SK-N-SH (cell line): ENCODE measurements around the gene KCTD11. TPM values are rescaled to one million over a fixed set of nuclear protein-coding genes. Genes with fewer than 3 reads are reported as not detected.

ENCODE experiments used
- CTCF ChIA-PET: fragments of 300-600, 350-600 bp; formaldehyde crosslinking; extraction: SDS; loops from one replicate; lab custom pipeline; 2021; lab: Yijun Ruan, JAX
- POLR2A ChIA-PET: fragments of 350-600 bp; sonication (Branson Sonifier 250); formaldehyde crosslinking; extraction: SDS; loops from one replicate; lab custom pipeline; 2020; ENCODE audit warnings: antibody characterized with exemption, inconsistent platforms; lab: Yijun Ruan, JAX
- DNase-seq: peaks from one replicate; pipeline ENCODE4 v3.0.0; 2012
- H2AFZ ChIP-seq: fragments of 200-600 bp; sonication (generic); 2 replicates; pipeline ENCODE4 v1.8.1; 2016; ENCODE audit warnings: antibody characterized with exemption, mild to moderate bottlenecking, low read depth
- H3F3A ChIP-seq: fragments of 200-600 bp; sonication (generic); replicated peaks from 2 replicates; pipeline ENCODE3; 2016; ENCODE audit warnings: antibody characterized with exemption, mild to moderate bottlenecking; ENCODE audit not compliant: insufficient read depth
- H3K27ac ChIP-seq, 2 experiments: fragments of 200-500 bp in 1 of 2; fragments of 200-600 bp in 1 of 2; sonication (Bioruptor generic) in 1 of 2; sonication (generic), shearing (Covaris generic) in 1 of 2; 2 replicates each; pipeline versions ENCODE4 v1.5.1 to v1.6.1; 2014 to 2016; ENCODE audit warnings: low read depth in 2 of 2, inconsistent platforms in 1 of 2, low read length in 1 of 2, mild to moderate bottlenecking in 1 of 2, mixed read lengths in 1 of 2
- H3K27me3 ChIP-seq: fragments of 200-600 bp; sonication (generic), shearing (Covaris generic); 2 replicates; pipeline ENCODE4 v1.6.1; 2016; ENCODE audit warnings: mixed run types; ENCODE audit not compliant: insufficient read depth
- H3K36me3 ChIP-seq, 2 experiments: fragments of 200-500 bp in 1 of 2; fragments of 200-600 bp in 1 of 2; sonication (Bioruptor generic) in 1 of 2; sonication (generic) in 1 of 2; replicated peaks in 1 of 2; 2 replicates each; pipeline versions ENCODE3 to v1.5.1; 2014 to 2016; ENCODE audit warnings: low read length in 1 of 2, mild to moderate bottlenecking in 1 of 2; ENCODE audit not compliant: insufficient read depth in 2 of 2, control insufficient read depth in 1 of 2
- H3K4me1 ChIP-seq, 2 experiments: fragments of 200-500 bp in 1 of 2; fragments of 200-600 bp in 1 of 2; sonication (Bioruptor generic) in 1 of 2; sonication (generic), shearing (Covaris generic) in 1 of 2; 2 replicates each; pipeline versions ENCODE4 v1.5.1 to v1.6.1; 2014 to 2016; ENCODE audit warnings: low read depth in 1 of 2, low read length in 1 of 2, mixed run types in 1 of 2; ENCODE audit not compliant: insufficient read depth in 2 of 2, control insufficient read depth in 1 of 2
- H3K4me2 ChIP-seq: fragments of 200-600 bp; sonication (generic), shearing (Covaris generic); 2 replicates; pipeline ENCODE4 v1.6.1; 2017; ENCODE audit warnings: mixed run types
- H3K4me3 ChIP-seq, 2 experiments: fragments of 200-500 bp in 1 of 2; fragments of 200-600 bp in 1 of 2; sonication (Bioruptor generic) in 1 of 2; sonication (generic), shearing (Covaris generic) in 1 of 2; 2 replicates each; pipeline versions ENCODE4 v1.5.1 to v1.8.1; 2014 to 2016; ENCODE audit warnings: low read depth in 2 of 2, inconsistent platforms in 1 of 2, low read length in 1 of 2, mild to moderate bottlenecking in 1 of 2, mixed read lengths in 1 of 2, moderate library complexity in 1 of 2
- H3K79me2 ChIP-seq: fragments of 200-600 bp; sonication (generic); 2 replicates; pipeline ENCODE4 v1.8.1; 2017; ENCODE audit warnings: mild to moderate bottlenecking; ENCODE audit not compliant: insufficient read depth
- H3K9ac ChIP-seq: fragments of 200-600 bp; sonication (generic); 2 replicates; pipeline ENCODE4 v1.6.1; 2017; ENCODE audit warnings: mixed run types
- H3K9me2 ChIP-seq: fragments of 200-600 bp; sonication (generic); 2 replicates; pipeline ENCODE4 v1.6.1; 2017; ENCODE audit warnings: mixed run types
- H3K9me3 ChIP-seq: fragments of 200-600 bp; sonication (generic); 2 replicates; pipeline ENCODE4 v1.6.1; 2017; ENCODE audit warnings: mixed run types, mild to moderate bottlenecking, moderate library complexity
- H4K20me1 ChIP-seq: fragments of 200-600 bp; sonication (generic); 2 replicates; pipeline ENCODE4 v1.6.1; 2017; ENCODE audit warnings: mild to moderate bottlenecking, mixed run types; ENCODE audit not compliant: insufficient read depth
- EP300 ChIP-seq, 2 experiments: IDR thresholded peaks; 2 replicates each; pipeline versions ENCODE4 v1.4.0 to v1.6.1; 2012; ENCODE audit warnings: borderline replicate concordance in 1 of 2, low read depth in 1 of 2, low read length in 1 of 2
- EZH2phosphoT487 ChIP-seq: fragments of 200-600 bp; sonication (generic); IDR thresholded peaks from 2 replicates; pipeline ENCODE4 v1.6.1; 2017; ENCODE audit warnings: low read depth, mixed run types, mild to moderate bottlenecking, antibody characterized with exemption, moderate library complexity, borderline replicate concordance
- FOSL2 ChIP-seq: IDR thresholded peaks from 2 replicates; pipeline ENCODE4 v1.4.0; 2012; ENCODE audit warnings: low read depth, mild to moderate bottlenecking, moderate library complexity, borderline replicate concordance
- FOXJ3 ChIP-seq: sonication (generic); formaldehyde crosslinking; IDR thresholded peaks from 2 replicates; pipeline ENCODE4 v1.5.1; 2020; ENCODE audit warnings: mild to moderate bottlenecking, missing genetic modification reagents
- FOXM1 ChIP-seq: IDR thresholded peaks from 2 replicates; pipeline ENCODE4 v1.4.0; 2012; ENCODE audit warnings: low read depth, mild to moderate bottlenecking
- GABPA ChIP-seq: IDR thresholded peaks from 2 replicates; pipeline ENCODE4 v1.4.0; 2012; ENCODE audit warnings: low read depth, mild to moderate bottlenecking
- GATA2 ChIP-seq: sonication (generic); formaldehyde crosslinking; IDR thresholded peaks from 2 replicates; pipeline ENCODE4 v1.5.0; 2020; ENCODE audit warnings: mild to moderate bottlenecking, missing genetic modification reagents
- NRF1 ChIP-seq: IDR thresholded peaks from 2 replicates; pipeline ENCODE4 v1.6.1; 2012; ENCODE audit warnings: low read depth, mild to moderate bottlenecking, low read length
- RCOR1 ChIP-seq: fragments of 150-350 bp; IDR thresholded peaks from 2 replicates; pipeline ENCODE4 v1.6.1; 2017; ENCODE audit warnings: antibody characterized with exemption, low read length
- RFX5 ChIP-seq: IDR thresholded peaks from 2 replicates; pipeline ENCODE4 v1.6.1; 2012; ENCODE audit warnings: mild to moderate bottlenecking, improper control_type of control experiment, low read length
- TEAD4 ChIP-seq: IDR thresholded peaks from 2 replicates; pipeline ENCODE4 v1.4.0; 2012; ENCODE audit warnings: mild to moderate bottlenecking, borderline replicate concordance; ENCODE audit not compliant: insufficient read depth
- WGBS: methylation state at CpG from one replicate; pipeline ENCODE4 v1.1.6; 2017; ENCODE audit warnings: low lambda C conversion rate; 5-methylcytosine and 5-hydroxymethylcytosine counted together
- polyA plus RNA-seq, 3 experiments: library from polyadenylated mRNA; depleted of rRNA; stranded (reverse); fragments of >200 nt; gene quantifications; 2 replicates each; pipeline ENCODE4 v1.2.3, GENCODE V29; 2012
- TF ChIP-seq, protein P1 (sequence below): IDR thresholded peaks from 2 replicates; pipeline ENCODE4; 2012
- TF ChIP-seq, protein P2 (sequence below): IDR thresholded peaks from 2 replicates; pipeline ENCODE4 v1.4.0; 2012; ENCODE audit warnings: low read depth
- TF ChIP-seq, protein P3 (sequence below): IDR thresholded peaks from 2 replicates; pipeline ENCODE4 v1.4.0; 2012; ENCODE audit warnings: low read depth, borderline replicate concordance
- TF ChIP-seq, protein P4 (sequence below): fragments of 200-600 bp; sonication (generic); IDR thresholded peaks from 2 replicates; pipeline ENCODE4 v1.6.1; 2017; ENCODE audit warnings: antibody characterized with exemption, mild to moderate bottlenecking, moderate library complexity
- TF ChIP-seq, protein P5 (sequence below): IDR thresholded peaks from 2 replicates; pipeline ENCODE4 v1.6.1; 2012; ENCODE audit warnings: mild to moderate bottlenecking, low read depth, low read length, moderate library complexity

The KCTD11 gene
- polyA plus RNA-seq, 1 of the 3 experiments (the other 2 are of a cell fraction): 9.5 TPM

DNA sequence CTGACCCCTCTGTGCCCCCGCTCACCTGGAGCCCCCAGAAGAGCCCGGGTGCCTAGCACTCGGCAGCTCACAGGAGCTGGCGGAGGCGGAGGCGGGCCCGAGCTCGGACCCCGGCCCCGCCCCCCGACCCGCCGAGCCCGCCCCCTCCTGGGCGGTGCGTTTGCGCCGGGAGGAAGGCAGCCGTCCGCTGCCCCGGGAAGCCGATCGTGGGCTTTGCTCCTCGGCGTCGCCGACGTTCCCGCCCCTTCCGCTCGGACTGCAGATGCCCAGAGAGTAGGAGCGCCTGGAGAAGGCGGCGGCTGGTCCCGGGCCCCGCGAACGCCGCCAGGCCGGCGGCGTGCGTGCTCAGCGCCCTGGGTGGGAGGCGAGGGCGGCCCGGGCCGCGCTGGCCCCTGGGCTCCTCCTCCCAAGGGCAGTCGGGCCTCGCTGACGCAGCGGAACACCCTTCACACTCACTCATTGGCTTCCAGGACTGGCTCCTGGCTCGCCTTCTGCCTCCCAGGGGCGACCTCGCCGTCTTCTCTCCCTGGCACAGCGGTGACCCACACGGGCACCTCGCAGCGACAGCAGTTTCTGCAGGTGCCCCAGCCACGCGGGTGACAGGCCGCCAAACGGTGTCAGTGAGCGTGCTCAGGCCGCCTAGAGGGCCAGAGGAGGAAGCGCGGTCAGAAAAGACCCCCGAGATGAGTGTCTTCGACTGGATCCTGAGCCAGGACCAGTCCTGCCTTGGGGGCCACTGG, 42.7 kb downstream of the KCTD11 start, which contains the start of gene PLSCR3 (continued):
- peak; percentile 61; the same call in 1 of the 2 replicates for TF ChIP-seq FOXJ3 (CRISPR knock-in tag)
- peak; percentile 71 for TF ChIP-seq GABPA
- TF ChIP-seq, protein P1, sequence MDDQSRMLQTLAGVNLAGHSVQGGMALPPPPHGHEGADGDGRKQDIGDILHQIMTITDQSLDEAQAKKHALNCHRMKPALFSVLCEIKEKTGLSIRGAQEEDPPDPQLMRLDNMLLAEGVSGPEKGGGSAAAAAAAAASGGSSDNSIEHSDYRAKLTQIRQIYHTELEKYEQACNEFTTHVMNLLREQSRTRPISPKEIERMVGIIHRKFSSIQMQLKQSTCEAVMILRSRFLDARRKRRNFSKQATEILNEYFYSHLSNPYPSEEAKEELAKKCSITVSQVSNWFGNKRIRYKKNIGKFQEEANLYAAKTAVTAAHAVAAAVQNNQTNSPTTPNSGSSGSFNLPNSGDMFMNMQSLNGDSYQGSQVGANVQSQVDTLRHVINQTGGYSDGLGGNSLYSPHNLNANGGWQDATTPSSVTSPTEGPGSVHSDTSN: no peak
- TF ChIP-seq, protein P2, sequence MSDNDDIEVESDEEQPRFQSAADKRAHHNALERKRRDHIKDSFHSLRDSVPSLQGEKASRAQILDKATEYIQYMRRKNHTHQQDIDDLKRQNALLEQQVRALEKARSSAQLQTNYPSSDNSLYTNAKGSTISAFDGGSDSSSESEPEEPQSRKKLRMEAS: peak; percentile 64; the same call in 1 of the 2 replicates
- 0 out of 2 replicates have a peak, but pooled peaks have one; percentile 8 for TF ChIP-seq RFX5

DNA sequence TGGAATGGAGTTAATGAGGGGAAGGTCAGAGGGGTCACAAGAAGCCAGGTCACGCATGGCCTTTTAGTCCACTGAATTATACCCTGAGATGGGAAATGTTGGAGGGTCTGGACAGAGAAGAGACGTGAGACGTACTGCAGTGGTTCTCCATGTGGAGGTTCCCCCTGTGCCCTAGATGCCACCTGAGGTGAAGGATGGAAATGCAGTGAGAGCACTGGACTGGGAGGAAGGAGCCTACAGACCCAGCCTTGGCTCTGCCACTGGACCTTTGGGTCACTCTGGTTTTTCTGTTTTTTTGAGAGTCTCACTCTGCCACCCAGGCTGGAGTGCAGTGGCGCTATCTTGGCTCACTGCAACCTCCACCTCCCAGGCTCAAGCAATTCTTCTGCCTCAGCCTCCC, 44.2 kb downstream of the KCTD11 start:
- POLR2A ChIA-PET: no interaction called here
- TF ChIP-seq, protein P3, sequence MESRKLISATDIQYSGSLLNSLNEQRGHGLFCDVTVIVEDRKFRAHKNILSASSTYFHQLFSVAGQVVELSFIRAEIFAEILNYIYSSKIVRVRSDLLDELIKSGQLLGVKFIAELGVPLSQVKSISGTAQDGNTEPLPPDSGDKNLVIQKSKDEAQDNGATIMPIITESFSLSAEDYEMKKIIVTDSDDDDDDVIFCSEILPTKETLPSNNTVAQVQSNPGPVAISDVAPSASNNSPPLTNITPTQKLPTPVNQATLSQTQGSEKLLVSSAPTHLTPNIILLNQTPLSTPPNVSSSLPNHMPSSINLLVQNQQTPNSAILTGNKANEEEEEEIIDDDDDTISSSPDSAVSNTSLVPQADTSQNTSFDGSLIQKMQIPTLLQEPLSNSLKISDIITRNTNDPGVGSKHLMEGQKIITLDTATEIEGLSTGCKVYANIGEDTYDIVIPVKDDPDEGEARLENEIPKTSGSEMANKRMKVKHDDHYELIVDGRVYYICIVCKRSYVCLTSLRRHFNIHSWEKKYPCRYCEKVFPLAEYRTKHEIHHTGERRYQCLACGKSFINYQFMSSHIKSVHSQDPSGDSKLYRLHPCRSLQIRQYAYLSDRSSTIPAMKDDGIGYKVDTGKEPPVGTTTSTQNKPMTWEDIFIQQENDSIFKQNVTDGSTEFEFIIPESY: no peak
- TF ChIP-seq, protein P4, sequence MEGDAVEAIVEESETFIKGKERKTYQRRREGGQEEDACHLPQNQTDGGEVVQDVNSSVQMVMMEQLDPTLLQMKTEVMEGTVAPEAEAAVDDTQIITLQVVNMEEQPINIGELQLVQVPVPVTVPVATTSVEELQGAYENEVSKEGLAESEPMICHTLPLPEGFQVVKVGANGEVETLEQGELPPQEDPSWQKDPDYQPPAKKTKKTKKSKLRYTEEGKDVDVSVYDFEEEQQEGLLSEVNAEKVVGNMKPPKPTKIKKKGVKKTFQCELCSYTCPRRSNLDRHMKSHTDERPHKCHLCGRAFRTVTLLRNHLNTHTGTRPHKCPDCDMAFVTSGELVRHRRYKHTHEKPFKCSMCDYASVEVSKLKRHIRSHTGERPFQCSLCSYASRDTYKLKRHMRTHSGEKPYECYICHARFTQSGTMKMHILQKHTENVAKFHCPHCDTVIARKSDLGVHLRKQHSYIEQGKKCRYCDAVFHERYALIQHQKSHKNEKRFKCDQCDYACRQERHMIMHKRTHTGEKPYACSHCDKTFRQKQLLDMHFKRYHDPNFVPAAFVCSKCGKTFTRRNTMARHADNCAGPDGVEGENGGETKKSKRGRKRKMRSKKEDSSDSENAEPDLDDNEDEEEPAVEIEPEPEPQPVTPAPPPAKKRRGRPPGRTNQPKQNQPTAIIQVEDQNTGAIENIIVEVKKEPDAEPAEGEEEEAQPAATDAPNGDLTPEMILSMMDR: no peak
- TF ChIP-seq FOXJ3 (CRISPR knock-in tag) (no peak), RFX5 (no peak), FOSL2 (no peak), FOXM1 (no peak), GABPA (no peak), TEAD4 (no peak), NRF1 (no peak), EP300 (IDR thresholded peaks at IDR 0.05; ENCODE audit: borderline replicate concordance in 1 of 2, low read depth in 1 of 2, low read length in 1 of 2) (no peak), EZH2phosphoT487 (no peak), RCOR1 (no peak), GATA2 (no peak)
- TF ChIP-seq, protein P5, sequence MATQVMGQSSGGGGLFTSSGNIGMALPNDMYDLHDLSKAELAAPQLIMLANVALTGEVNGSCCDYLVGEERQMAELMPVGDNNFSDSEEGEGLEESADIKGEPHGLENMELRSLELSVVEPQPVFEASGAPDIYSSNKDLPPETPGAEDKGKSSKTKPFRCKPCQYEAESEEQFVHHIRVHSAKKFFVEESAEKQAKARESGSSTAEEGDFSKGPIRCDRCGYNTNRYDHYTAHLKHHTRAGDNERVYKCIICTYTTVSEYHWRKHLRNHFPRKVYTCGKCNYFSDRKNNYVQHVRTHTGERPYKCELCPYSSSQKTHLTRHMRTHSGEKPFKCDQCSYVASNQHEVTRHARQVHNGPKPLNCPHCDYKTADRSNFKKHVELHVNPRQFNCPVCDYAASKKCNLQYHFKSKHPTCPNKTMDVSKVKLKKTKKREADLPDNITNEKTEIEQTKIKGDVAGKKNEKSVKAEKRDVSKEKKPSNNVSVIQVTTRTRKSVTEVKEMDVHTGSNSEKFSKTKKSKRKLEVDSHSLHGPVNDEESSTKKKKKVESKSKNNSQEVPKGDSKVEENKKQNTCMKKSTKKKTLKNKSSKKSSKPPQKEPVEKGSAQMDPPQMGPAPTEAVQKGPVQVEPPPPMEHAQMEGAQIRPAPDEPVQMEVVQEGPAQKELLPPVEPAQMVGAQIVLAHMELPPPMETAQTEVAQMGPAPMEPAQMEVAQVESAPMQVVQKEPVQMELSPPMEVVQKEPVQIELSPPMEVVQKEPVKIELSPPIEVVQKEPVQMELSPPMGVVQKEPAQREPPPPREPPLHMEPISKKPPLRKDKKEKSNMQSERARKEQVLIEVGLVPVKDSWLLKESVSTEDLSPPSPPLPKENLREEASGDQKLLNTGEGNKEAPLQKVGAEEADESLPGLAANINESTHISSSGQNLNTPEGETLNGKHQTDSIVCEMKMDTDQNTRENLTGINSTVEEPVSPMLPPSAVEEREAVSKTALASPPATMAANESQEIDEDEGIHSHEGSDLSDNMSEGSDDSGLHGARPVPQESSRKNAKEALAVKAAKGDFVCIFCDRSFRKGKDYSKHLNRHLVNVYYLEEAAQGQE: no peak

More for the DNA sequence above, 44.2 kb downstream of the KCTD11 start:
- Histone ChIP-seq H3K36me3 (peaks cover 11 to 17% of the 10 kb centered on the region in 2 experiments), H4K20me1 (no peaks in the 10 kb centered on the region), H3K27ac (no peak overlapping the region), H3K4me3 (no peak overlapping the region), H3K9ac (no peak overlapping the region), H3K27me3 (no peaks in the 10 kb centered on the region), H3K9me3 (no peaks in the 10 kb centered on the region), H3K4me1 (peaks cover 0 to 9% of the 10 kb centered on the region in 2 experiments; a peak in 1 of 4 replicates), H3K79me2 (peaks cover 25% of the 10 kb centered on the region; the same call in 1 of the 2 replicates), H3K9me2 (no peaks in the 10 kb centered on the region), H3F3A (peaks cover 20% of the 10 kb centered on the region), H3K4me2 (no peak overlapping the region), H2AFZ (no peak overlapping the region)
- WGBS: 91% methylated on average over 4 of the region's 4 CpGs
- CTCF ChIA-PET: interaction anchor here (1.2 kb wide), 1 partner anchor 41 kb away, joined by 3 read pairs; no protein-coding TSS in a partner anchor
- no peak for DNase-seq
